Gastroesophageal sphincter (tissue), 4 donors: ENCODE measurements around the gene TPGS2. TPM values are rescaled to one million over a fixed set of nuclear protein-coding genes. Genes with fewer than 3 reads are reported as not detected.
"Not testable (repeated sequence)": the region's sequence is repeated elsewhere in the genome, so short reads cannot be mapped to it uniquely, and the experiment has no call there.

Source experiments
- ATAC-seq: fragments of 150-250 bp; one replicate; pipeline ENCODE4 v1.9.1; 2016; ENCODE audit warnings: mild to moderate bottlenecking, moderate library complexity
- H3K27ac ChIP-seq, 4 donors: fragments of 200-600 bp; sonication (generic) in 3 of 4; 1 replicate in 3 of 4; 2 replicates in 1 of 4; pipeline ENCODE4 v1.5.1; 2016 to 2019
- H3K27me3 ChIP-seq: fragments of 200-600 bp; sonication (generic); one replicate; pipeline ENCODE4 v1.5.1; 2019
- H3K36me3 ChIP-seq, 2 donors: fragments of 200-600 bp; sonication (generic); one replicate each; pipeline ENCODE4 v1.5.1; 2019; ENCODE audit warnings: control low read depth in 1 of 2
- H3K4me1 ChIP-seq, 3 donors: fragments of 200-600 bp; sonication (generic); 1 replicate in 2 of 3; 2 replicates in 1 of 3; pipeline ENCODE4 v1.5.1; 2016 to 2019; ENCODE audit warnings: control low read depth in 2 of 3
- H3K4me3 ChIP-seq, 2 donors: fragments of 200-600 bp; sonication (generic); one replicate each; pipeline ENCODE4 v1.5.1; 2019; ENCODE audit warnings: mild to moderate bottlenecking in 1 of 2, moderate library complexity in 1 of 2
- H3K9me3 ChIP-seq, 3 donors: fragments of 200-600 bp; sonication (generic); one replicate each; pipeline ENCODE4 v1.5.1; 2017 to 2019; ENCODE audit warnings: control low read depth in 2 of 3
- CTCF ChIP-seq, 4 experiments: fragments of 200-600 bp in 2 of 4; fragments of 450-650 bp in 2 of 4; sonication (generic) in 1 of 4; IDR thresholded peaks; one replicate each; pipeline ENCODE4 v1.5.1; 2017 to 2019; ENCODE audit warnings: antibody characterized with exemption in 4 of 4, mild to moderate bottlenecking in 2 of 4, moderate library complexity in 2 of 4
- EP300 ChIP-seq: sonication (generic); formaldehyde crosslinking; IDR thresholded peaks from one replicate; pipeline ENCODE4 v1.6.1; 2017; ENCODE audit warnings: antibody characterized with exemption, mild to moderate bottlenecking
- POLR2A ChIP-seq, 2 donors: fragments of 450-650 bp; IDR thresholded peaks; one replicate each; pipeline ENCODE4 v1.6.1; 2017; ENCODE audit warnings: antibody characterized with exemption in 2 of 2, mild to moderate bottlenecking in 2 of 2, moderate library complexity in 1 of 2
- POLR2AphosphoS5 ChIP-seq: sonication (generic); formaldehyde crosslinking; IDR thresholded peaks from one replicate; pipeline ENCODE4 v1.6.1; 2017; ENCODE audit warnings: antibody characterized with exemption
- WGBS, 2 donors: methylation state at CpG; one replicate each; pipeline ENCODE4 v1.1.5; 2018; ENCODE audit warnings: low coverage in 1 of 2; 5-methylcytosine and 5-hydroxymethylcytosine counted together
- total RNA-seq, 4 donors: library from RNA; depleted of rRNA; stranded (reverse); fragments of >200 nt; gene quantifications; one replicate each; pipeline ENCODE4 v1.1.0, GENCODE V29; 2016

The TPGS2 gene
- total RNA-seq, 4 donors from 2014 or later, result 56.8 to 226 (median 73.4) TPM

- WGBS, 2 donors, result 36 to 71% methylated on average over 3 of the region's 3 CpGs
- H3K4me3 ChIP-seq, result no peak overlapping the region
- no peaks in the 10 kb centered on the region for H3K9me3 ChIP-seq
- no peak overlapping the region for H3K27ac ChIP-seq
- no peaks in the 10 kb centered on the region for H3K4me1 ChIP-seq
- no peaks in the 10 kb centered on the region for H3K27me3 ChIP-seq
- no peak for ATAC-seq
- no peak for TF ChIP-seq POLR2AphosphoS5
- no peak for TF ChIP-seq EP300
- TF ChIP-seq POLR2A (IDR thresholded peaks at IDR 0.05), result no peak
- no peak for TF ChIP-seq CTCF (IDR thresholded peaks at IDR 0.05)
- peaks cover 0 to 29% of the 10 kb centered on the region in 2 donors for H3K36me3 ChIP-seq
Observed at GRCh38 chr18:36766836-36767235, 62.0 kb downstream of the TPGS2 start.

- not testable (repeated sequence) for H3K4me1 ChIP-seq, H3K27ac ChIP-seq, ATAC-seq, H3K9me3 ChIP-seq, H3K4me3 ChIP-seq, H3K27me3 ChIP-seq
- WGBS, 2 donors, result 79 to 88% methylated on average over 24 to 26 of the region's 26 CpGs
- H3K36me3 ChIP-seq, result peaks cover 0 to 37% of the 10 kb centered on the region in 2 donors
Observed at GRCh38 chr18:36762965-36763364, 65.8 kb downstream of the TPGS2 start.

GRCh38 chr18:36762074-36762473 is 66.7 kb downstream of the TPGS2 start:
- Histone ChIP-seq H3K4me3 (no peak overlapping the region), H3K9me3 (no peaks in the 10 kb centered on the region), H3K27me3 (no peaks in the 10 kb centered on the region), H3K36me3 (peaks cover 0 to 37% of the 10 kb centered on the region in 2 donors), H3K4me1 (peaks cover 0 to 10% (median 0%) of the 10 kb centered on the region in 3 donors), H3K27ac (no peak overlapping the region)
- WGBS, 2 donors, result 88 to 89% methylated on average over 2 of the region's 2 CpGs
- ATAC-seq, result no peak
- TF ChIP-seq POLR2A (IDR thresholded peaks at IDR 0.05) (no peak), POLR2AphosphoS5 (no peak), EP300 (no peak), CTCF (IDR thresholded peaks at IDR 0.05) (no peak)

- Histone ChIP-seq H3K36me3 (peaks cover 0 to 37% of the 10 kb centered on the region in 2 donors), H3K9me3 (no peaks in the 10 kb centered on the region), H3K4me3 (no peak overlapping the region), H3K4me1 (peaks cover 0 to 18% (median 0%) of the 10 kb centered on the region in 3 donors), H3K27ac (no peak overlapping the region), H3K27me3 (no peaks in the 10 kb centered on the region)
- ATAC-seq, result no peak
- WGBS, 2 donors, result 89 to 98% methylated on average over 6 to 12 of the region's 12 CpGs
- TF ChIP-seq POLR2AphosphoS5 (no peak), EP300 (no peak), POLR2A (IDR thresholded peaks at IDR 0.05) (no peak), CTCF (IDR thresholded peaks at IDR 0.05) (no peak)
Observed at GRCh38 chr18:36761186-36761698, 67.6 kb downstream of the TPGS2 start.

- no peak for ATAC-seq
- TF ChIP-seq POLR2A (IDR thresholded peaks at IDR 0.05), result no peak
- TF ChIP-seq POLR2AphosphoS5, result no peak
- TF ChIP-seq CTCF (IDR thresholded peaks at IDR 0.05), result no peak
- TF ChIP-seq EP300, result no peak
- Histone ChIP-seq H3K27me3 (no peaks in the 10 kb centered on the region), H3K4me3 (no peak overlapping the region), H3K36me3 (peaks cover 0 to 37% of the 10 kb centered on the region in 2 donors), H3K4me1 (peaks cover 0 to 19% (median 0%) of the 10 kb centered on the region in 3 donors), H3K9me3 (no peaks in the 10 kb centered on the region), H3K27ac (no peak overlapping the region)
- 72 to 88% methylated on average over 2 to 8 of the region's 29 CpGs for WGBS, 2 donors
Observed at GRCh38 chr18:36760598-36760997, 68.2 kb downstream of the TPGS2 start.
